Head of caudate nucleus (tissue), 42 donors: ENCODE measurements around the gene NT5DC3.

Experiments used
- DNase-seq, 42 donors: peaks; one replicate each; pipeline versions ENCODE4 v3.0.0 to v3.0.0-alpha.2; 2020 to 2021; ENCODE audit warnings: mixed read lengths in 7 of 42
- intact Hi-C: fragments of 100-400 bp; cut with DNase I; formaldehyde crosslinking; loops from one replicate; pipeline ENCODE4 v1.15.0; 2022

The NT5DC3 gene

DNA sequence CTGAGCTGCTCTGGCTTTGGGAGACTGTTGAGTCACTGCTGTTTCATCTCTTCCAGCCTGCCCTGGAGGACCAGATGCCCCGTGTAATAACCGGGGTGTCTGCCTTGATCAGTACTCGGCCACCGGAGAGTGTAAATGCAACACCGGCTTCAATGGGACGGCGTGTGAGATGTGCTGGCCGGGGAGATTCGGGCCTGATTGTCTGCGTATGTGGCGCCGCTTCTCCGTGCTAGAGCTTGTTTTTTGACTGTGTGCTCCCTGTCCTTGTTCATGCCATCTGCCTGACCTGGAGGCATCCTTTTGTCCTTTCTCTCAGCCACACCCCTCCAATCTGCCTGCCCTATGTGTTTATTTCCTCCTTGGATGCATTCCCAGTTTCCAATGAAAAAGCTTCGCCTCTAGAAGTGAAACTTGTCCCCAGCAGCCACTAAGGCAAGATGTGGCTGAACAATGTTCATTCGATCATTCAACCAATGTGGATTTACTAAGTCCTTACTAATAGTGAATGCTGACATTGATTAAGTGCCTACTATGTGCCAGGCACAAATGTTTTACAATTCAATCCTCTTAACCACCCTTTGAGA, 98.6 kb downstream of the NT5DC3 start:
- intact Hi-C loops = no loop called here
- peak in 7 of 42 donors; percentile 3 to 25 (median 10) for DNase-seq

DNA sequence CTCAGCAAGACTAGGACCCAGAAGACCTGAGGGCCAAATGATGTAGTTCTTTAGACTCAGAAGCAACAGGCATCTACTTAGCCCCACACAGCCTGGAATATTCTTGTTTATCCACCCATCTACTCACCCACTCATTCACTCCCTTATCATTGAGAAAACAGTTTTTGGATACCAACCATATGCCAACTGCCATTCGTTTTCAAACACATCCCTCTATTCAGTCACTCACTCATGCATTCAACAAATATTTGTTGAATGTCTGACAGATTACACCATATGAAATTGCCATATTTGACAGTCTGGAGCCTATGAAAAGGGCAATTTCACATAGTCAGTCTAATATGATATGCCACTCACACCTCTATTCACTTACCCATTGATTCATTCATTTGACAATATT, 103.2 kb downstream of the NT5DC3 start:
- no peak for DNase-seq
- intact Hi-C loops = no loop called here

DNA sequence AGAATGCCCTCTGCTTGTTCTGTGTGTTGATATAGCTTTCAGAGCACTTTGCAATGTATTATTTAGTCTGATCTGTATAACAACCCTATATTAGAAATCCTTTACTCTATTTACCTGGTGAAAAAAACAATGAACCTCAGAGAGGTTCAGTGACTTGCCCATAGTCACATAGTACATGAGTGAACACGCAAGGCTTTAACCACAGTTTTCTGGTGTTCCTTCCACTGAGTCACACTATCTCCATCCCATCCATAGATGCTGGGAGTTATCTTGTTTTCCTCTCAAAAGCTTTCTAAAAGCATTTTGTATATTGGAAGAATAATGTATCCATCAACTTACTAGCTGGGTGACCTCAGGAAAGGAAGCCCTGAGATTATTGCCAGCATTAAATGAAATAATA, 104.5 kb downstream of the NT5DC3 start:
- intact Hi-C loops = no loop called here
- no peak for DNase-seq

DNA sequence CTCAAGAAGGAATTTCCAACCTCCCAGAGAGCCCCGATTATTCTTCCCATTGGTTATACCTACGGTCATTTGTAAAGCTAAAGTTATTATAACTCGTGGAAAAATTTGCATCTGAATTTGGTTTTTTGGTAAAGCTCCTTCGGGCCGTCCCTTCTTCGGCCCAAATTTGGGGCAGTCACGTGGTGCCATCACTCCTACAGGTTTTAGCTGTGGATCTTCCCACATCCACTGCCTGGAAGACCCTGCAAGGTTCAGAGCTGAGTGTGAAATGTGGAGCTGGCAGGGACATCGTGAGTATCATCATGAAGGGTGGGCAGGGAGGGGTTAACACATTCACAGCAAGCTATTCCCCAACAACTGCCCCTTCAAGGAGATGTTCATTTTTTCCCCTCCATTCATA, 105.7 kb downstream of the NT5DC3 start:
- intact Hi-C loops = no loop called here
- DNase-seq = no peak

DNA sequence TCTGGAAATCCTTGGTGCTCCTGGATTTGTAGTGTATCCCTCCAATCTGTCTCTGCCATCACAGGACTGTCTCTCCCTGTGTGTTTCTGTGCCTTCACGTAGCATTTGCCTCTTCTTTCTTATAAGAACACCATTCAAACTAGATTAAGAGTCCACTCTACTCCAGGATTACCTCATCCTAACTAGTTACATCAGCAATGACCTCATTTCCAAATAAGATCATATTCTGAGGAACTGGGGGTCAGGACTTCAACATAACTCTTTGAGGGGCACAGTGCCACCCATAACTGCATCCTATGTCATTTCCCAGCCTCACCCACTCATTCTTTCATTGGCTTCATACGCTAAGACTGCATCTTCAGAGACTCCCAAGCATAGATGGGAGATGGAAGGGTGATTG, 106.2 kb downstream of the NT5DC3 start:
- DNase-seq = no peak
- intact Hi-C loops = no loop called here

DNA sequence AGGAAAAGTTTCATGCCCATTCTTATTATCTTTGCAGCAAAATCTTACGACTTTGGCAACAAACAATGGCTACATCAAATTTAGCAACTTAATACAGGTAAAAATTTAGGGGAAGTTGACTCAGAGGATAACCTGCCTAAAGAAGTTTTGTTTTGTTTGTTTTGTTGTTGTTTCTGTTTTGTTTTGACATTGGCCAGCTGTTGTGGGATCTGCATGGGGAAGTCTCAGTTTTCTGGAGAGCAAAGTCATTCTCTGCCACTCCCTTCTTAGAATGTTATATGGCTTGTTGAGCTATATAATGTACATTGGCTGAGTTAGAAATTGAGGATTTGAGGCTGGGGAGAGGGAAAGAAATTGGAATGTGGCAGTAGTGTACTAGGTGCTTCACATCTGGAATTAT, 109.5 kb downstream of the NT5DC3 start:
- intact Hi-C loops = no loop called here
- no peak for DNase-seq

DNA sequence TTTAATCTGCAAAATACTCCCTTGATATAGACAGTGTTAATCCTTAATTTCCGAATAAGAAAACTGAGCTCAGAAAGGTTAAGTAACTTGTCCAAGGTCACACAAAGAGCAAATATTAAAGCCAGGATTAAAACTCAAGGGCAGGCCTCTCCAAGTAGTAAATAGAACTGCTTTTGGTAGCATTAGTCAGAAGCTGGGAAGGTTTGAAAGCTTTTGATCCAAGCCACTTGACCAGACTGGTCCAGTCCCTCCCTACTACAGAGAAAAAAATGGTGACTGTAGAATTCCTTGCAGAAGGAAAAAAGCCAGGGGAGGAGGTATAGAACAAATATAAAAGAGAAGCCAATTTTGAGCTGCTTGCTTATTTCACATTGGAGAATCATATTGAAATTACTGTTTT, 111.5 kb downstream of the NT5DC3 start:
- intact Hi-C loops = no loop called here
- no peak for DNase-seq

DNA sequence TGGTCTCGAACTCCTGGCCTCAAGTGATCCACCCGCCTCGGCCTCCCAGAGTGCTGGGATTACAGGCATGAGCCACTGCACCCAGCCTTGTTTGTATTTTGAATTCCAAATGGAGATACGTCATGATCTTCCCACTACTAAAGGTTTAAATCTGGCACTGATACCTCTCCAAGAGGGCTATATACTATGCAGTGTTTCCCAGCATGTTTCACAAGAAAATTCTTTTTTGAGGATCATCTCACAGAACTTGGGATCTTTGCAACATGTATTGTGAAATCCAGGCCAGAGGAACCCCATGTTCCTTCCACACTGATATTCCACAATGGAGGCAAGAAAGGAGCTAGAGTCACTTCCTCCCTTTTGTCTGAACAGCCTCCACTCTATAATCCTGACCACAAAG, 112.7 kb downstream of the NT5DC3 start:
- intact Hi-C loops = no loop called here
- no peak for DNase-seq

DNA sequence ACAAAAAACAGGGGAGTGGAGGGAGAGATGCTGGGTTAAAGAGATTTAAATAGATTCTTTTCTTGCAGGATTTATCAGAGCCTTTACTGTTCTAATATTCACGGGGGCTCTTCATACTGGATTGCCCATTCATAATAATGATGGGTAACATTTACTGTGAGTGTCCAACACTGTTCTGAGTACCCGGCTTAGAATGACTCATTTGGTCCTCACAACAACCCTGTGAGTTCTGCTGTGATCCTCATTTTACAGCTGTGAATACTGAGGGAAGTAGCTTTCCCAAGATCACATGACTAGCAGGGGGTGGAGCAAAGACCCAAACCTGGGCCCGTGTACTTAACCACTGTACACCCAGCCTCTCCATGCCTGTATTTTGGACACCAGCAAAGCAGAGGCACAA, 113.4 kb downstream of the NT5DC3 start:
- DNase-seq = no peak
- intact Hi-C loops = no loop called here

DNA sequence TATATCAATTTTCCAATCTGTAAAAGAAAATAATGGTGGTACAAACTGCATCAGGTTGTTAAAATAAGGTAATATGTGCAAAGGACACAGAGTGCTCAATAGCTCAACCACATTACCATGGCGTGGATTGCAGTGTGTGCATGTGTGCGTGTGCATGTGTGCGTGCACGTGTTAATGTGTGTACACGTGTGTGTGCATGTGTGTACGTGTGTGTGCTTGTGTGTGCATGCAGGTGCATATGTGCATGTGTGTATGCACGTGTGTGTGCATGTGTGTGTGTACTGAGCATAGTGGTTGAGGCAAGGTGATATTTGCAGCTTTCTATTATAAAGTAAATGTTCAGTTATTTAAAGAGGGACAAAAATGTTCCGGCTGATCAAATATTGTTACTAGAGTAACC, 115.6 kb downstream of the NT5DC3 start:
- intact Hi-C loops = no loop called here

More for the DNA sequence above, 115.6 kb downstream of the NT5DC3 start:
- no peak for DNase-seq
